Subcutaneous adipose tissue (tissue), 4 donors: ENCODE measurements around the gene CD160. TPM values are rescaled to one million over a fixed set of nuclear protein-coding genes. Genes with fewer than 3 reads are reported as not detected.

ENCODE experiments used
- total RNA-seq, 4 donors: library from RNA; depleted of rRNA; stranded (reverse); fragments of >200 nt; gene quantifications; one replicate each; pipeline ENCODE4 v1.1.0, GENCODE V29; 2016
- TF ChIP-seq, protein P1 (sequence below): fragments of 450-650 bp; IDR thresholded peaks from one replicate; pipeline ENCODE4 v1.5.1; 2016; ENCODE audit warnings: low read depth, mild to moderate bottlenecking, control low read depth, antibody characterized with exemption, moderate library complexity

CD160 gene
- total RNA-seq, 4 donors from 2014 or later, result not detected

DNA sequence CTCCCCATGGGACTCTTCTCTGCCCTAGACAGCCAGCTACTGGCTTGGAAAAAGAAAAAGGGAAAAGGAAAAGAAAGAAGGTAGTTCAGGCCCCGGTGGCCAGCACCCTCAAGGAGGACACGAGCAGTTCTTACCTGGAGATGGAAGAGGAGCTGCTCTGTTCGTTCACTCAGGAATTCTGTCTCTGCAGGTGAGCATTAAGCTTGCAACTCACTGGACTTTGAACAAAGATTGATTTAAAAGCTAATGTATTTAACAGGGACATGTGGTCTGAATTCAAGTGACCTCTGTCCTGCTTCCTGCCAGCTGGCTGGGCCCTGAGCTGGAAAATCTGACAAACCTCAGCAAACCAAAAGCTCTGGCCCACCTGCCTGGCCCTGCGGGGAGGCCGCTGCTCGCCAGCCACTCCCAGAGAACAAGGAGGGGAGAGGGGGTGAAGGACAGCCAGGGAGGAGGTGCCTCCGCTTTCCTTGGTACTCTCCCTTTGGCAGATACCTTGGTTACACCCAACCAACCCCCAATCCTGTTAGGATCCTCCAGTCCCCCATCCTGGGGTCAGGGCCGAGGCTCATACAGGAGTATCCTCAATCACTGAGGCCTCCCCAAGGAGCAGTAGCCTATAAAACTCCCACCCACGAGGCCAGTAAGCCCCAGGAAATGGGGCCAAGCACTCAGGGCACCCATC, 12.0 kb upstream of the CD160 start, which contains the start of gene PDZK1:
PDZK1 (minus strand) TSS at position 186 of the 685 bp plus-strand sequence. CDS start 19,347 bp downstream, outside the sequence.
- TF ChIP-seq, protein P1, sequence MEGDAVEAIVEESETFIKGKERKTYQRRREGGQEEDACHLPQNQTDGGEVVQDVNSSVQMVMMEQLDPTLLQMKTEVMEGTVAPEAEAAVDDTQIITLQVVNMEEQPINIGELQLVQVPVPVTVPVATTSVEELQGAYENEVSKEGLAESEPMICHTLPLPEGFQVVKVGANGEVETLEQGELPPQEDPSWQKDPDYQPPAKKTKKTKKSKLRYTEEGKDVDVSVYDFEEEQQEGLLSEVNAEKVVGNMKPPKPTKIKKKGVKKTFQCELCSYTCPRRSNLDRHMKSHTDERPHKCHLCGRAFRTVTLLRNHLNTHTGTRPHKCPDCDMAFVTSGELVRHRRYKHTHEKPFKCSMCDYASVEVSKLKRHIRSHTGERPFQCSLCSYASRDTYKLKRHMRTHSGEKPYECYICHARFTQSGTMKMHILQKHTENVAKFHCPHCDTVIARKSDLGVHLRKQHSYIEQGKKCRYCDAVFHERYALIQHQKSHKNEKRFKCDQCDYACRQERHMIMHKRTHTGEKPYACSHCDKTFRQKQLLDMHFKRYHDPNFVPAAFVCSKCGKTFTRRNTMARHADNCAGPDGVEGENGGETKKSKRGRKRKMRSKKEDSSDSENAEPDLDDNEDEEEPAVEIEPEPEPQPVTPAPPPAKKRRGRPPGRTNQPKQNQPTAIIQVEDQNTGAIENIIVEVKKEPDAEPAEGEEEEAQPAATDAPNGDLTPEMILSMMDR, result no peak

DNA sequence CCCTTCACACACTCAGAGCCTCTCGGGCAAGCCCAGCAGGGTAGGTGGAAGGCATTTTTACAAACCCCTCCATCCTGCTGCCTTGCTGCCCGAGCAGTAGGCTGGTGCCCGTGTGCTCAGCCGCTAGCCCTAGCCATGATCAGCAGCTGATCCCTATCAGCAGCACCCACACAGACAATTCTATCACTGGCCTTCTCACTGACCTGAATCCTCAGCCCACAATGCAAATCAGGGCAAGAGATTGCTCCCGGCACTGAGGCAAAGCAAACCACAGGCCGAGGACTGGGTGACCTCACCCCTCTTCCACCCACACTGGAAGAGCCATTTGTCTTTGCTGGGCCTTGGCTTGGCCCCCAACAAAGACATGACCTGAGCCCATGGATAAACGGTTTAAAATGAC, 11.2 kb upstream of the CD160 start:
- TF ChIP-seq, protein P1, result no peak

DNA sequence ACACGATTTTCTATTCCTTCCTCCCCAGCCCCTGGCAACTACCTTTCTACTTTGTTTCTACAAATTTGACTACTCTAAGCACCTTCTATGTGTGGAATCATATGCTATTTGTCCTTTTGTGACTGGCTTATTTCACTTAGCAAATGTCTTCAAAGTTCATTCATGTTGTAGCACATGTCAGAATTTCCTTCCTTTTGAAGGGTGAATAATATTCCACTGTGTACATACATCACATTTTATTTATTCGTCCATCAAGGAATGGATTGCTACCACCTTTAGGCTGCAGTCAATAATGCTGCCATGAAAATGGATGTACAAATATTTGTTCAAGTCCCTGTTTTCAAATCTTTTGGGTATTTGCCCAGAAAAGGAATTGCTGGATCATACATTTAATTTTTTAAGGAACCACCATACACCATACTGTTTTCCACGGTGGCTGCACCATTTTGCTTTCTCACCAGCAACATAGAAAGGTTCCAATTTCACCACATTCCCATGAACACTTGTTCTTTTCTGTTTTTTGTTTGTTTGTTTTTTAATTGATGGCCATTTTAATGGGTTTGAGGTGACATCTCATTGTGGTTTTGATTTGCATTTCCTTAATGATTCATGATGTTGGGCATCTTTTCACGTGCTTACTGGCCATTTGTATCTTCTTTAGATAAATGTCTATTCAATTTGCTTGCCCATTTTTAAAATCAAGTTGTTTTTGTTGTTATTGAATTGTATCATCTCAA, 8.8 kb upstream of the CD160 start:
- TF ChIP-seq, protein P1, result no peak

DNA sequence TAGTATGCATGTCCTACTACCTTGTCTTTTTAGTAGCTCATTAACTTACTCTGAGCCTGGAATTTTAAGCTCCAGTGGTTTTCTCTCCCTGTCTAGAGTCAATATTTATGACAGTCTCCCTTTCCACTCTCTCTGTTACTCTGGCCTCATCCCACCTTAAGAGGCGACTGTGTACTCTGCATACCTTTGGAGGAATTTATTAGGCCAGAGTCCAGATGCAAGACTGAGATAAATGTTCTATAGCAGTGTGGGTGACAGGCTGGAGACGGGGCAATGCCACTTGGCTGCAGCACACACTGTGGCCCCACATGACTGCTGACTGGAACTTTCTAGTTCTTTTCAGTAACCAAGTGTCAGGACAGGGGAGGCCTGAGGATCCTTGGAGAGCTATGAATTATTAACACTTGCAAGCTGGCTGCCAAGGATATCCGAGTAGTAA, 8.1 kb upstream of the CD160 start:
- TF ChIP-seq, protein P1, result no peak

DNA sequence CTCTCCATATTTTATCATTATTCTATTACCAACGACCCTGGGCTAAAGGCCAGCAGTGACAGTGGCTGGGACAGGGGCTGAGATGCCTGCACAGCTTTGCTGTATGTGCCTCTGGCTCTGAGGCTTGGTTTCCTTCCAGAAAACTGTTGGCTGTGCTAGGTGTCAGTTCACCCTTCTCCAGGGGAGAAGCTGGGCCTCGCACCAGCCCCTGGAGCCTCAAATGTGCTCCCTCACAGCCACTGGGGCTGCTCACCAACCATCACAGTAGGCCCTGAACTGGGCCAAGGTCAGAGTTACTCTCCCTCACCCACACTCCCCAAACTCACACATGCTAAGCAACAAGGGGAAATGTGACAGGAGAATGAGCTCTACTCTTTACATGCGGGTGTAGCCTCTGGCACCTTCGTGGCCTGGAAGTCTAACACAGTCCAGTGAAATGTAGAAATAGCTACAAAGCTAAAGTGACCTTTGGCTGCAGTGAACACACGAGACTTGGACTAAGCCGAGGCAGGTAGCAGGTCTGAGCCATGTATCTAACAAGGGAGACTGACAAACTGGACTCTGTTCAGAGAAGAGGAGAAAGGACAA, 4.7 kb upstream of the CD160 start:
- TF ChIP-seq, protein P1, result no peak

DNA sequence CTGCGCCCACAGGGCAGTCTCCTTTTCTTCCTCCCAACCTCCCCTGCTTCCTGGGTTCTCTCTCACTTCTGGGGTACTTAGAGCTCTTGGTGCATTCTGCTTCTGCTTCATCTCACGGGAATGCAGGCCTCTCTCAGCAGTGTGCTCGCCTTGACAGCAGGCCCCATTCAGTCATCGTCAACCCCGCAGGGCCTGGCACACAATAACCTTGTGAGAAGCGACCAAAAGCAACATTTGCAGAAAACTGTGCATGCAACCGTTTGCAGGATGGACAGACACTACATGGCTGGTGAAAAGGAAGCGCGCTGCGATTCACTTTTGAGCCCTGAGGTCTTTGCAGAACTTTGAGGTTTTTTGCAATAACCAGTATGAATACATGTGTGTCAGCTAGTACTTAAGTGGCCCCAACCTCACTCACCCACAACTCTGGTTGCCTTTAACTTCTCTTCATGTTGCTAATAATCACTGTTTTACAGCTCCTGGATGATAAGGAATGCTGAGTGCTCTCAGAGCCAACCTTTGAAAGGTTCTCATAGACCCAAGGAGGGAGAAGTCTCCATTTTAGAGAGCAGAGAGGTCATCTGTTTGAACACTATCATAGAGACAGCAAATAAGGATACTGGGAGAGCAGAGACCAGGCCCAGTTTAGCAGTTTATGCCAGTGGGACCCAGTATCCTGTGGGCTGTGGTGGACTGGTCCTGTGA, 2.5 kb upstream of the CD160 start:
- TF ChIP-seq, protein P1, result no peak
